Smooth muscle cell (in vitro differentiated cells): ENCODE data around the gene TMEM94. TPM values are rescaled to one million over a fixed set of nuclear protein-coding genes. Genes with fewer than 3 reads are reported as not detected.

ENCODE experiments used
- DNase-seq: peaks from one replicate; lab custom pipeline; 2025; ENCODE audit not compliant: unreplicated experiment; lab: John Stamatoyannopoulos, UW
- H2AFZ ChIP-seq: fragments of 200-600 bp; sonication (generic); 2 replicates; pipeline ENCODE4 v1.6.0; 2016; ENCODE audit warnings: antibody characterized with exemption, low read depth, mild to moderate bottlenecking
- H3F3A ChIP-seq: fragments of 200-600 bp; sonication (generic); 2 replicates; pipeline ENCODE4 v1.6.0; 2017; ENCODE audit warnings: antibody characterized with exemption, low read depth
- H3K27ac ChIP-seq: fragments of 200-600 bp; sonication (generic); 2 replicates; pipeline ENCODE4 v1.5.1; 2016; ENCODE audit warnings: low read depth, mild to moderate bottlenecking
- H3K27me3 ChIP-seq: fragments of 200-600 bp; sonication (generic); 2 replicates; pipeline ENCODE4 v1.6.1; 2016; ENCODE audit warnings: low read depth, mild to moderate bottlenecking
- H3K36me3 ChIP-seq: fragments of 200-600 bp; sonication (generic); 2 replicates; pipeline ENCODE4 v1.5.1; 2016; ENCODE audit warnings: low read depth
- H3K4me1 ChIP-seq: fragments of 200-600 bp; sonication (generic); 2 replicates; pipeline ENCODE4 v1.5.1; 2016; ENCODE audit warnings: low read depth
- H3K4me2 ChIP-seq: fragments of 200-600 bp; sonication (generic); 2 replicates; pipeline ENCODE4 v1.6.0; 2016; ENCODE audit warnings: mild to moderate bottlenecking
- H3K4me3 ChIP-seq: fragments of 200-600 bp; sonication (generic); 2 replicates; pipeline ENCODE4 v1.5.1; 2016; ENCODE audit warnings: mild to moderate bottlenecking
- H3K79me2 ChIP-seq: fragments of 200-600 bp; sonication (generic); 2 replicates; pipeline ENCODE4 v1.6.0; 2016; ENCODE audit warnings: low read depth, mild to moderate bottlenecking
- H3K9ac ChIP-seq: fragments of 200-600 bp; sonication (generic); 2 replicates; pipeline ENCODE4 v1.6.0; 2016; ENCODE audit warnings: low read depth
- H3K9me3 ChIP-seq: fragments of 200-600 bp; sonication (generic); replicated peaks from 2 replicates; pipeline ENCODE4 v1.5.1; 2016; ENCODE audit warnings: low read depth
- H4K20me1 ChIP-seq: fragments of 200-600 bp; sonication (generic); 2 replicates; pipeline ENCODE4 v1.6.0; 2016; ENCODE audit warnings: low read depth
- WGBS: methylation state at CpG from one replicate; pipeline ENCODE4 v1.1.7; 2016; ENCODE audit warnings: low lambda C conversion rate; 5-methylcytosine and 5-hydroxymethylcytosine counted together
- polyA plus RNA-seq: library from polyadenylated mRNA; unstranded; fragments of >200 nt; fragmentation: Nextera tagmentation; extraction: Ambion mirVana; gene quantifications from 2 replicates; pipeline ENCODE4 v1.2.1, GENCODE V29; 2016
- total RNA-seq: library from RNA; depleted of rRNA; stranded (reverse); fragments of >200 nt; gene quantifications from 2 replicates; pipeline ENCODE4 v1.2.3, GENCODE V29; 2014
- TF ChIP-seq, protein P1 (sequence below): fragments of 200-600 bp; sonication (generic); IDR thresholded peaks from 2 replicates; pipeline ENCODE4 v1.5.1; 2017; ENCODE audit warnings: borderline replicate concordance, mild to moderate bottlenecking, antibody characterized with exemption; ENCODE audit not compliant: insufficient read depth, poor library complexity, severe bottlenecking

The TMEM94 gene
- total and polyA plus RNA-seq, 2 experiments from 2014 or later = 26.3 to 35.9 TPM

DNA sequence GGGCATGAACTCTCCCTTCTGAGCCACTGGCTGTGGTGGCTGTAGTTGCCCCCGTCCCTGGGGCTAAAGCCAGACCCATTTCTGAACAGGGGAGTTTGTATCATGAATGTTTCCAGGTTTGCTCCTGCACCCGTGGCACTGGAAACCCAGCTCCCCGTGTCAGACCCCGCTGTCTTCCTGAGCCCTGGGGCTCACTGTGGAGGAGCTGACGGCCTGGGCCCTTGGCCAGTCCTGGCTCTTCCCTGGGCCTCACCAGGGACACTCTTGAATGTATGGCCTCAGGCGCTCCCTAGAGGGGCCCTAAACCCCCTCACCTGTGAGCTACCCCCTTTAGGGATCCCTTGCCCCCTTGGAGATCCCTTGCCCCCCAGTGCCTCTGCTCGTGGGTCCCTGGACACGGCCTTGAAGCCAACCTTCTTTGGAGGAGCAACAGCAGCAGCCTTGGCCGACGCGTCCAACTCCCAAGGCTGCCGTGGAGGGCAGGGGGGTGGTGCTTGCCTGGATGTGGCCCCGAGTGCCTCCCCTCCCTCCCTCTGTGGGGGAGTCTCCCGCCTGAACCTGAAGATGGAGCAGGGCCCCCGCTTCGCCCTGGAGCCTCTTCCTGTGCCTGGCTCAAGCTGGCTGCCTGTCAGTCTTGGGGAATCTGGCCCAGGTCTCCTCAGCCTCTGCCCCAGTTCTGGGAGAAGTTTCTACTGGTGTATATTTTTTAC lies 43.0 kb downstream of the TMEM94 start:
- H3K36me3 ChIP-seq = no peaks in the 10 kb centered on the region
- H3K9ac ChIP-seq = no peak overlapping the region
- no peaks in the 10 kb centered on the region for H3F3A ChIP-seq
- H3K4me3 ChIP-seq = no peak overlapping the region
- H3K4me2 ChIP-seq = no peak overlapping the region
- WGBS = 93% methylated on average over 16 of the region's 16 CpGs
- TF ChIP-seq, protein P1, sequence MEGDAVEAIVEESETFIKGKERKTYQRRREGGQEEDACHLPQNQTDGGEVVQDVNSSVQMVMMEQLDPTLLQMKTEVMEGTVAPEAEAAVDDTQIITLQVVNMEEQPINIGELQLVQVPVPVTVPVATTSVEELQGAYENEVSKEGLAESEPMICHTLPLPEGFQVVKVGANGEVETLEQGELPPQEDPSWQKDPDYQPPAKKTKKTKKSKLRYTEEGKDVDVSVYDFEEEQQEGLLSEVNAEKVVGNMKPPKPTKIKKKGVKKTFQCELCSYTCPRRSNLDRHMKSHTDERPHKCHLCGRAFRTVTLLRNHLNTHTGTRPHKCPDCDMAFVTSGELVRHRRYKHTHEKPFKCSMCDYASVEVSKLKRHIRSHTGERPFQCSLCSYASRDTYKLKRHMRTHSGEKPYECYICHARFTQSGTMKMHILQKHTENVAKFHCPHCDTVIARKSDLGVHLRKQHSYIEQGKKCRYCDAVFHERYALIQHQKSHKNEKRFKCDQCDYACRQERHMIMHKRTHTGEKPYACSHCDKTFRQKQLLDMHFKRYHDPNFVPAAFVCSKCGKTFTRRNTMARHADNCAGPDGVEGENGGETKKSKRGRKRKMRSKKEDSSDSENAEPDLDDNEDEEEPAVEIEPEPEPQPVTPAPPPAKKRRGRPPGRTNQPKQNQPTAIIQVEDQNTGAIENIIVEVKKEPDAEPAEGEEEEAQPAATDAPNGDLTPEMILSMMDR = no peak
- H4K20me1 ChIP-seq = no peaks in the 10 kb centered on the region
- no peak overlapping the region for H2AFZ ChIP-seq
- no peaks in the 10 kb centered on the region for H3K27me3 ChIP-seq
- no peak for DNase-seq
- H3K4me1 ChIP-seq = no peaks in the 10 kb centered on the region
- no peak overlapping the region for H3K27ac ChIP-seq
- no peaks in the 10 kb centered on the region for H3K79me2 ChIP-seq
- no peaks in the 10 kb centered on the region for H3K9me3 ChIP-seq

DNA sequence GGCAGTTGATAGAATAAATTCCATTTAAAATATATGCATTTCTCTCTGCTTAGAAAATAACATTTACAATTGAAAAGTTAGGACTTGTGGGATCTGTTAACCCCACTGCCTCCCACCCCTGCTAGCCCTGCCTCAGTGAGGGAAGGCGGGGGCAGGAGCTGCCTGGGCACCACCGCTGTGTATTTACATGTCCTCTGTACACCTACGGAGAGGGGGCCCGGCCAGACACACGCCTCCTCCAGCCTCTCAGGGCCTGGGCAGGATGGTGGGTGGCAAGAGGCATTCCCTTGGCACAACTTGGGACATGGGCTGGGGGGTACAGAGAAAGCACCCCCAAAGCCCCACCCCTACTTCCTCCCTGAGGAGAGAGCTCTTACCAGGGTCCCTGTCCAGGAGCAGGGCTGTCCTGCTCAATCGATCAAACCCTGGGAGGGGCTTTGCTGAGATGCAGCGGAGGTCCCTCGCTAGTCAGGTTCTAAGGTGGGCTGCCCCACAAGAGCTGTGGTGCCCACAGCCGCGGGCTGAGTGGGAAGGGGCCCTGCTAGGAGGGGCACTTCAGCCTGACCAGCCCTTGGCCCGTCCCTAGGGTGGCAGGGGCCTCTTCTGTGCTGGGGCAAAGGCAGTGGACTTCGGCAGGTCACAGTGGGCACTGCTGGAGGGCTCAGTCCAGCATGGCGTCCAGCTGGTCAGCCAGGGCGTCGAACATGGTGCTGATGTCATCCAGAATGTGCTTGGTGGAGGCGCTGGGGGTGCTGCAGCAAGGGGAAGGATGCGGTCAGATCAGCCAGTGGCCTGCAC lies 44.2 kb downstream of the TMEM94 start:
- Histone ChIP-seq H3K9me3 (no peaks in the 10 kb centered on the region), H3K36me3 (no peaks in the 10 kb centered on the region), H3K4me2 (no peak overlapping the region), H3K9ac (no peak overlapping the region), H4K20me1 (no peaks in the 10 kb centered on the region), H3K4me1 (no peaks in the 10 kb centered on the region), H2AFZ (no peak overlapping the region), H3K4me3 (no peak overlapping the region), H3K27ac (no peak overlapping the region), H3K27me3 (no peaks in the 10 kb centered on the region), H3F3A (no peaks in the 10 kb centered on the region), H3K79me2 (no peaks in the 10 kb centered on the region)
- DNase-seq = no peak
- TF ChIP-seq, protein P1 = no peak
- 98% methylated on average over 16 of the region's 17 CpGs for WGBS

DNA sequence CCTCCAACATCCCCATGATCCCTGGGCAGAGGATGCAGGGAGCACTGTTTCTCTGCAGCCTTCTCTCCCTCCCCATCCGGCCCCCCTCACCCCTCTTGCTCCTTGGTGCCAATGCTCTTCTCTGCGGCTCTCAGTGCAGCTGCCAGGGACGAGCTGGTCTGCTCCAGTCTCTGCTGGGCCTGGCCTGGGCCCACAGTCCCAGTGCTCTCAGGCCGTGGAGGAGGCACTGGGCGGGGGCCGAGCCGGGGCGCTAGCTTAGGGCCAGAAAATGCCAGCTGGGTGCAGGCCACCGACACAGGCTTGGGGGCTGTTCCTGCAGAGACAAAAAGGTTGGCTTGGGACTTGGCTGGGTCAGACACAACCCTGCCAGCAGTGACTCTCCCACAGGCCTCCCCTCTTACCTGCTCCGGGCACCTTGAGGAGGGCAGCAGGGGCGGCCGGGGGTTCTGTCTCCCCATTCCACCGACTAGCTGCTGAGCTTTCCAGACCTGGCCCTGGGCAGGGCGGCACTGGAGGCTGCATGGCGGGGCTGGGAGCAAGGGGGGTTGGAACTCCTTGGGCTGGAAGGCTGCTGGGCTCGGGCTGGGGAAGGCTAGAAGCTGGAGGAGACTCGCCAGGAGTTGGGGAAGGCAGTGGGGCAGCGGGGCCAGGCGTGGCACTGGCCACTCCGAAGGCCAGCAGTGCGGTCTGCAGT lies 45.1 kb downstream of the TMEM94 start:
- Histone ChIP-seq H3K36me3 (no peaks in the 10 kb centered on the region), H3K79me2 (no peaks in the 10 kb centered on the region), H3K9me3 (no peaks in the 10 kb centered on the region), H2AFZ (no peak overlapping the region), H3K27me3 (no peaks in the 10 kb centered on the region), H4K20me1 (no peaks in the 10 kb centered on the region), H3F3A (no peaks in the 10 kb centered on the region), H3K9ac (no peak overlapping the region), H3K27ac (no peak overlapping the region), H3K4me1 (no peaks in the 10 kb centered on the region), H3K4me3 (no peak overlapping the region), H3K4me2 (no peak overlapping the region)
- 96% methylated on average over 21 of the region's 21 CpGs for WGBS
- no peak for DNase-seq
- TF ChIP-seq, protein P1 = no peak
